Prostate gland (tissue), 2 donors: ENCODE results near the gene FAR2. TPM values are rescaled to one million over a fixed set of nuclear protein-coding genes. Genes with fewer than 3 reads are reported as not detected.

Source experiments
- DNase-seq: peaks from one replicate; pipeline ENCODE4 v3.0.0-alpha.2; 2019; ENCODE audit warnings: low spot score
- H3K27ac ChIP-seq, 2 donors: fragments of 200-600 bp; sonication (generic); 2 replicates each; pipeline ENCODE4 v1.5.1; 2017 to 2019
- H3K27me3 ChIP-seq: fragments of 200-600 bp; sonication (generic); replicated peaks from 2 replicates; pipeline ENCODE4 v1.5.1; 2019; ENCODE audit not compliant: insufficient read depth
- H3K36me3 ChIP-seq, 2 donors: fragments of 200-600 bp; sonication (generic); 1 replicate in 1 of 2; 2 replicates in 1 of 2; pipeline versions ENCODE4 v1.5.1 to v1.8.1; 2017 to 2019
- H3K4me1 ChIP-seq: fragments of 200-600 bp; sonication (generic); replicated peaks from 2 replicates; pipeline ENCODE4 v1.5.1; 2019
- H3K4me3 ChIP-seq, 2 donors: fragments of 200-600 bp; sonication (generic); 2 replicates each; pipeline ENCODE4 v1.5.1; 2017 to 2019
- H3K9me3 ChIP-seq: fragments of 200-600 bp; sonication (generic); 2 replicates; pipeline ENCODE4 v1.5.1; 2017
- CTCF ChIP-seq, 4 experiments: fragments of 200-600 bp in 2 of 4; fragments of 450-650 bp in 2 of 4; sonication (generic) in 2 of 4; IDR thresholded peaks; 1 replicate in 3 of 4; 2 replicates in 1 of 4; pipeline ENCODE4 v1.5.1; 2016 to 2019; ENCODE audit warnings: antibody characterized with exemption in 4 of 4, mild to moderate bottlenecking in 2 of 4, moderate library complexity in 2 of 4
- POLR2A ChIP-seq: fragments of 450-650 bp; IDR thresholded peaks from one replicate; pipeline ENCODE4 v1.6.1; 2016; ENCODE audit warnings: antibody characterized with exemption, mild to moderate bottlenecking
- POLR2AphosphoS5 ChIP-seq: sonication (generic); formaldehyde crosslinking; IDR thresholded peaks from one replicate; pipeline ENCODE4 v1.6.1; 2017; ENCODE audit warnings: antibody characterized with exemption
- WGBS: methylation state at CpG from one replicate; pipeline ENCODE4 v1.1.5; 2018; 5-methylcytosine and 5-hydroxymethylcytosine counted together
- intact Hi-C: fragments of 100-400 bp; cut with DNase I; formaldehyde crosslinking; loops from one replicate; pipeline ENCODE4 v1.14.2; 2022
- total RNA-seq, 2 donors: library from RNA; depleted of rRNA; stranded (reverse); fragments of >200 nt; gene quantifications; one replicate each; pipeline ENCODE4 v1.1.0, GENCODE V29; 2016

FAR2 gene
- total RNA-seq: 1 to 10 TPM; 3.1 to 7.2 TPM

- Histone ChIP-seq H3K36me3 (no peaks in the 10 kb centered on the region), H3K27ac (peak within 1 kb of the TSS; percentile 30 to 56), H3K27me3 (no peaks in the 10 kb centered on the region), H3K9me3 (no peaks in the 10 kb centered on the region), H3K4me1 (no peaks in the 10 kb centered on the region), H3K4me3 (peak within 1 kb of the TSS; percentile 45 to 49)
- intact Hi-C loops: no loop called here
- DNase-seq: no peak
- WGBS: under 1% methylated on average over 60 of the region's 66 CpGs
- TF ChIP-seq POLR2AphosphoS5 (no peak), POLR2A (no peak), CTCF (IDR thresholded peaks at IDR 0.05) (no peak)
Measured at GRCh38 chr12:29148911-29149690, at the start of gene FAR2. Gene FAR2, plus strand, starts transcription at chr12:29149278. Its CDS starts 121,172 bp downstream, at chr12:29270450.

GRCh38 chr12:29102741-29103140 lies 46.3 kb upstream of the FAR2 start:
- H3K9me3 ChIP-seq: no peaks in the 10 kb centered on the region
- H3K36me3 ChIP-seq: no peaks in the 10 kb centered on the region
- TF ChIP-seq POLR2A (no peak), POLR2AphosphoS5 (no peak), CTCF (IDR thresholded peaks at IDR 0.05) (no peak)
- intact Hi-C loops: no loop called here
- H3K27ac ChIP-seq: no peak overlapping the region
- H3K27me3 ChIP-seq: no peaks in the 10 kb centered on the region
- DNase-seq: no peak
- H3K4me3 ChIP-seq: no peak overlapping the region
- WGBS: 18% methylated on average over 2 of the region's 2 CpGs
- H3K4me1 ChIP-seq: no peaks in the 10 kb centered on the region

GRCh38 chr12:29103539-29103974 lies 45.5 kb upstream of the FAR2 start:
- no peak overlapping the region for H3K27ac ChIP-seq
- no peaks in the 10 kb centered on the region for H3K27me3 ChIP-seq
- WGBS: 96% methylated on average over 5 of the region's 5 CpGs
- TF ChIP-seq POLR2A (no peak), POLR2AphosphoS5 (no peak)
- H3K9me3 ChIP-seq: no peaks in the 10 kb centered on the region
- H3K36me3 ChIP-seq: no peaks in the 10 kb centered on the region
- H3K4me3 ChIP-seq: no peak overlapping the region
- intact Hi-C loops: no loop called here
- H3K4me1 ChIP-seq: no peaks in the 10 kb centered on the region
- DNase-seq: no peak

GRCh38 chr12:29104516-29104915 lies 44.6 kb upstream of the FAR2 start:
- Histone ChIP-seq H3K9me3 (no peaks in the 10 kb centered on the region), H3K36me3 (no peaks in the 10 kb centered on the region), H3K4me3 (no peak overlapping the region), H3K27ac (no peak overlapping the region), H3K4me1 (no peaks in the 10 kb centered on the region), H3K27me3 (no peaks in the 10 kb centered on the region)
- no peak for TF ChIP-seq POLR2A
- DNase-seq: no peak
- intact Hi-C loops: no loop called here
- WGBS: 69% methylated on average over 2 of the region's 2 CpGs

- Histone ChIP-seq H3K27me3 (no peaks in the 10 kb centered on the region), H3K9me3 (no peaks in the 10 kb centered on the region), H3K27ac (no peak overlapping the region), H3K4me1 (no peaks in the 10 kb centered on the region), H3K4me3 (no peak overlapping the region), H3K36me3 (no peaks in the 10 kb centered on the region)
- 75% methylated on average over 5 of the region's 5 CpGs for WGBS
- no peak for DNase-seq
- no peak for TF ChIP-seq POLR2A
- no peak for TF ChIP-seq CTCF (IDR thresholded peaks at IDR 0.05)
- no peak for TF ChIP-seq POLR2AphosphoS5
- intact Hi-C loops: no loop called here
Measured at GRCh38 chr12:29110506-29111442, 38.3 kb upstream of the FAR2 start.
